Stimulated activated CD8-positive, alpha-beta memory T cell treated with anti-CD3 and anti-CD28 coated beads, Interleukin-4, amount 100 ng/mL, for 1 hour (primary cell): ENCODE results near the gene CHST11.

Experiments
- DNase-seq, 2 donors: peaks; one replicate each; pipeline ENCODE4 v3.0.0-alpha.2; 2020; ENCODE audit warnings: low read depth in 2 of 2, low spot score in 1 of 2

The CHST11 gene

GRCh38 chr12:104626069-104626837 is 169.5 kb downstream of the CHST11 start:
- no peak for DNase-seq

GRCh38 chr12:104627231-104627989 is 170.7 kb downstream of the CHST11 start:
- no peak for DNase-seq

- DNase-seq, result no peak
These were observed 171.5 kb downstream of the CHST11 start for GRCh38 chr12:104627990-104628830.

DNA sequence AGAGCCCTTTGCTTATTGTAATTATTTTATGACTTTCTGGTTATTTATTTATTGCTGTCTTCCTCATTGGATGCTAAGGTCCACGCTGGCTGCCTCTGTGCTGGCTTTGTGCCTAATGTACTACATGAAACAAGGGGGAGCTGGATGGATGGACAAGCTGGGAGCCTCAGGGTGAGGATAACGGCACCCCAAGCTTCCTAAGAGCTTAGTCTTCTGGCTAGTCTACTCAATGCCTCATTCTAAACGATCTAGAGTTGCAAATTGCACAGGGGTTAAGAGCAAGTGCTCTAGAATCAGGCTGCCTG is 172.0 kb downstream of the CHST11 start:
- DNase-seq, result no peak

GRCh38 chr12:104630230-104630670 is 173.5 kb downstream of the CHST11 start:
- no peak for DNase-seq

GRCh38 chr12:104631867-104632266 is 175.1 kb downstream of the CHST11 start:
- no peak for DNase-seq

DNA sequence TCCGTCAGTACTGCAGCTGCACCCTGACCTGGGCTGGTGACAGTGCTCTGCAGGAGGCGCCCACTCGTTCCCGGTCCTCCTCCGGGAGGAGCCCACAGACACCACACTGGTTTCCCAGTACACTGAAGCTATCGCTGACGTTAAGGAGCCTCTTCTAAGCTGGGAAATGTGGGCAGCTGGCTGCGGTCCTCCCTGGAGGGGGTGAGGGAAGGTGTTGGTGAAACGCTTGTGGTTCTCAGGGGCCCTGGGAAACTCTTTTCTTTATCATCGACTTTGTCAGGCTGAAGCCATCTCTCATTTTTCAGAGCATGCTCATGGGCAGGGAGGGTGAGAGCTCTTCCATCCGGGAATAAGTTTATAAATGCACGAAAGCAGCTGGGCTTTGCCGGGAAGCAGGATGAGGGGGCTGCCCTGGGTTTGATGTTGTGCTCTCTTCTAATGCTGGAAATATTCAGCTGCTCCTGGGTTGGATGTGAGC is 176.0 kb downstream of the CHST11 start:
- DNase-seq, result no peak

DNA sequence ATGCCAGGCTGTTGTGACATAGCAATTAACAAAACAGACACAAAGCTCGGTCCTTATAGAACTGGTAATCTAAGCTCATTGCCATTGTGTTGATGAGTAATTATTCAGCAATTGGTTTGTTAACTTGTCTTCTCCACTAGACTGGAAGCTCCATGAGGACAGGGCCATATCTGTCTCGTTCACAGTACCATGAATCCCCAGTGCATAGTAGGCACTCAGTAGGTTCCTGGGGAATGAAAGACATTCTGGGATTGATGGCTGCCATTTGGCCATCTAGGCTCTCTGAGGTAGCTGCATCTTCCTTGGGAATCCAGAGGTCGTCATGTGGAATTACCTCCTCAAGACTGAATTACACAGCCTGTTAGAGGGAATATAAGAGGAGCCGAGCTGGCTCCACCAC is 177.3 kb downstream of the CHST11 start:
- DNase-seq, result no peak

DNA sequence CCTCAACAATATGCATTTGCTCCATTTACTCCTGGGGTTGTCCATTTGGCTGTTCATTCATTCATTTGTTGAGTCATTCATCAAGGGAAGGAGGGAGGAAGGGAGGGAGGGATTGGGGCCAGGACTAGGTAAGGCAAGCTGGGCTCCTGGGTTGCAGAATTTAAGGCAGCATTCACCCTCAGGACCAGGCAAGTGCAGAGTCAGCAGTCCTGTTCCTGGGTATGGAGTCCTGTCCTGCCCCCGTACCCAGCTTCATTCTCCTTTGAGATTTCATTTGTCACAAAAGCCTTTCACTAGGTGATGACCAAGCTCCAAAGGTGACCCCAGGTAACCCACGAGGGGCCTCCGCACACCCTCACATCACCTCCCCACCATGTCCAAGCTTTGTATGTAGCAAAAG is 178.1 kb downstream of the CHST11 start:
- no peak for DNase-seq

DNA sequence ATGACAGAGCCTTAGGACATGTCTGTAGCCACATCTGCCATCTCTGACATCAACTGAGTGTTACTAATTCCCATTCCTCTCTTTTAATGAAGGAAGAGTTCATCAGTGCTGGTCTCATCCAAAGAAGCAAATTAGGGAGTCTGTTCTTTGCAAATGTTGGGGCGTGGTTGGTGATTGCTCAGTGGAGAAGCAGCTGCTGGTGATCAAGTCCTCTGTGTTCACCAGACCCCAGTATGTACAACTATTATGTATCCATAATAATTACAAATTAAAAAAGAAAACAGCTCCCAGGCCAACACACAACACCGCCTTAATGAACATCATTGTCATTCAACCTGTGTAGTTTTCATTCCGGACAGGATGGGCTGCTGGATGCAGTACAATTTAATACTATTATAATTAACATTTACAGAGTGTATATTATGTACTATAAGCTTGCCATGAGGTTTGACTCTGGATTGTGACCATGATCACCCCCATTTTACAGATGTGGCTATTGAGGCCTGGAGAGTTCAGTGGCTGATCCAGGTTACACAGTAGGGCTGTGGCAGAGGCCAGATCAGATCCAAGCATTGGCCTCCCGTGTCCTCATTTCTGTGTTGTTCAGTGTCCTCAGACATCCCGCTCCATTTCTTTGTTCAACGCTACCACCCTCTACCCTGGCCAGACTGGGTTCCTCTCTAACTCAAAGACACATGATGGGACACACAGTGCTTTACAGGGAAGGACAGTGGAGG is 179.0 kb downstream of the CHST11 start:
- DNase-seq, result no peak

GRCh38 chr12:104636496-104636895 is 179.7 kb downstream of the CHST11 start:
- DNase-seq, result no peak

- DNase-seq, result no peak
These were observed 180.9 kb downstream of the CHST11 start for GRCh38 chr12:104637604-104638003.

- DNase-seq, result no peak
These were observed 181.6 kb downstream of the CHST11 start for GRCh38 chr12:104638218-104638850.

DNA sequence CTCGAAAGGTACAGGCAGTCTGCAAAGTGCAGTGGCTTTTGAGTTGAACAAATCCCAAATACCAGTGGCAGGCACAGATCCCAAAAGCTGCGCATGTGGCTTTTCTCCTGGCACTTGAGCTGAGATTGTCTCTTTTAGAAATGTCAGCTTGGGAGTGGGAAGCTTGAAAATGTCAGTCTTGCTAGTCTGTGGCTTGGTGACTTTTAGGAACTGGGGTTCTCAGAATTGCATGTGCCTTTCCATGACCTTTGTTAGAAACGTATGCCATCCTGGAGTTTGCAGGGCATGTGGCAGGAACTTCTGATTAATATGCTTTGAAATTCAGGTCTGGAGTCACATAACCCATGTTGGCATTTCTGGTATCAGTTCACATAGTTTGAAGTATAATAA is 182.1 kb downstream of the CHST11 start:
- no peak for DNase-seq

DNA sequence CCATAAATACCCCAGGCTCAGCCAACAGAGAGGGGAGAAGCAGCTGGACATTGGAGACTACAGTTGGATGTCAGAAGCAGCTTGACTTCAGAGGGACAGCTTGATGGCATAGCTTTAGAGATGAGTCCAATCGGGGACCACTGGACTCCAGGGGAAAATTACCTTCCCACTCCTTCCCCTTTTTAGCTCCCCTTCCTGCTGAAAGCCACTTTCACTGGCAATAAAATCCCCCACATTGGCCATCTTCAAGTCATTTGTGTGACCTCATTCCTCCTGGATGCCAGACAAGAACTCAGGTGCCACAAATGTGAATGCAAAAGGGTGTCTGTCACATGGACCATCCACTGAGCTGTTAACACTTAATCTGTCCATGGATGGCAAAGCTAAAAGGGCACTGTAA is 184.2 kb downstream of the CHST11 start:
- DNase-seq, result no peak

DNA sequence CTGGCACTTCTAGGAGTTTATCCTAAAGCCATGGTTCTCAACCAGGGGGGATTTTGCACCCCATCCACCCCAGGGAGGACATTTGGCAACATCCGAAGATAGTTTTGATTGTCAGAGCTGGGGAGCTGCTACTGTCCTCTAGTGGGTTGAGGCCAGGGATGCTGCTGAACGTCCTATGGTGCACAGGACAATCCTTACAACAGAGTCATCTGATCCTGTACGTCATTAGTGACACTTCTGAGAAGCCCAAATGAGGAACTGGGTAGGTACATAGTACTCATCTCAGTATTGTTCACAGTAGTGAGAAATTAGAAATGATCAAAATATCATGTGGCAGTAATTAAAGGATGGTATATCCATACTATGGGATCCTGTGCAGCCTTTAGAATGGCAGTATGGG is 185.1 kb downstream of the CHST11 start:
- DNase-seq, result no peak

DNA sequence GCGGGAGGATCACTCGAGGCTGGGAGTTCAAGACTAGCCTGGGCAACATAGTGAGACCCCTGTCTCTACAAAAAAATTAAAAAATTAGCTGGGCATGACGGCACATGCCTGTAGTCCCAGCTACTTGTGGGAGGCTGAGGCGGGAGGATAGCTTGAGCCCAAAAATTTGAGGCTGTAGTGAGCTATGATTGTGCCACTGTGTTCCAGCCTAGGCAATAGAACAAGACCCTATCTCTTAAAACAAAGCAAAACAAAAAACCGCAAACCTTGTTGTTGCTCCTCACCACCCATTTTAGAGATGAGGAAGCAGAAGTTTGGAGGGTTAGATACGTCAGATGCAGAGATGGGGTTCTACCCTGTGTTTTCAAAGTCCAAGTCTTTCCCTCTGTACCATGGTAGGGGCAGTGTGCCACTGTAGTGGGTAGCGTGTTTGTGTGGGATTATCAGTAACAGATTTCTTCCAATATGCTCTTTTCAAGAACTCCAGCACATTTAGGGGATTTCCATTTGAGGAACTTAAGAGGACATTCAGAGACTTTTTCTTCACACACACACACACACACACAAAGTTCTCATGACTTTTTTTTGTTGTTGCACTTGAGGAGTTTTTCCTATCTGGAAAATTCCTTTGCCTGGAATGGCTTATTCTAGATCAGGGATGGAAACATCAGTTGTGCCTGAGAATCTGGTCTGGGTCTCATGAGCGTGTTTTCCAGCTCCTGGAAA is 186.5 kb downstream of the CHST11 start:
- DNase-seq, result no peak

GRCh38 chr12:104643819-104644669 is 187.3 kb downstream of the CHST11 start:
- DNase-seq, result no peak

DNA sequence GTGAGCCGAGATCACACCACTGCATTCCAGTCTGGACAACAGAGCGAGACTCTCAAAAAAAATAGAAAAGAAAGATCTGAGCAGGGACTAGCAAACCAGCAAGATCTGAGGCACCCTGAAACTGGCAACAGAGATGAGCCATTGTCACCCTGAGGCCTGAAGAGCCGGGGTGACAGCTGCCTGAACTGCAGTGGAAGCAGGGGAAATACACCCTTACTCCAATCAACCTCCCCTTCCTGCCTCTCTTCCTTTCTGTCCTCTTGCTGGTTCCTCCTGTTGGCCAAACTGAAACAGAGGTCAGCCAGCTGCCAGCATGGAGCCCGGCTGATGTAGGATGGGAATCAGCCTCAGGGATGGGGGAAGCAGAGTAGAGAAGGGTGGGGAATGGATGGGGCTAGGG is 192.0 kb downstream of the CHST11 start:
- DNase-seq, result no peak
